ENCODE data around the gene CLEC4C.
"Not testable (repeated sequence)": the region's sequence is repeated elsewhere in the genome, so short reads cannot be mapped to it uniquely, and the experiment has no call there.

The CLEC4C gene, protein sequence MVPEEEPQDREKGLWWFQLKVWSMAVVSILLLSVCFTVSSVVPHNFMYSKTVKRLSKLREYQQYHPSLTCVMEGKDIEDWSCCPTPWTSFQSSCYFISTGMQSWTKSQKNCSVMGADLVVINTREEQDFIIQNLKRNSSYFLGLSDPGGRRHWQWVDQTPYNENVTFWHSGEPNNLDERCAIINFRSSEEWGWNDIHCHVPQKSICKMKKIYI

DNA sequence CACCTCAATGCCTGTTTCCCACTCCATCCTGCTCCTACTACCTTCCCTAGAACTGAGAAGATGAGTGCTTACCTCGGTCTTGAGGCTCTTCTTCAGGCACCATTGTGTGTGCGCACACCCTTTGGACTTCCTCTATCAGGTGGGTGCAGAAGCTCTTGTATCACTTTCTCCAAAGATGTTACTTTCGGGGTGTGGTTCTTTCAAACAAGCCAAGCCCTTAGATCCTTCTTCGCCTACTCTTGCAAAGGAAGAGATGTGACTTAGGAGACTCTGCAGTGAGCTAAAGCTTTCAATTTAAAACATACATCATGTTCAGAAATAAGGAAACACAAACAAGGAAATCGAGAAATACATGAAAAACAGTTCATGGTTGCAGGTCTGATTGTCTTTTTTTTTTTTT is at the start of gene CLEC4C:
Gene CLEC4C (minus strand): TSS at position 130 of the 400 bp plus-strand sequence. CDS start 27 bp downstream, at position 103.
- DNase-seq (ENCODE audit: low spot score) = no peak

DNA sequence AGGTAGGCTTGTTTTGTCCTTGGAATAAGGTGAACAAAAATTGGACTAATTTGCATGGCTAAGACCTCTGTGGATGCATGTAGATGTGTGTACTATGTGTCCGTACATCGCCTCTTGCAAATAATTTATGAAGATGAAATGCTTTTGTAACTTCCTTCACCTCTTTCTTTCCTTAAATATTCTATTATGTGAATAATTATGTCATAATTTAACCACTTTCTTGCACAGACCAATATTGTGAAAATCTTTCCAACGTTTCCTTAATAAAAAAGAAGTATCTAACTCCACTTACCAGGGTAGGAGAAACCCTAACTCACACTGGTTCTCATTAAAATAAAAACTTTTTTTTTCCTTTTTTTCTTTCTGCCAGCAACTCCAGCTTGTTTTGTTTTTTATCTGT is 46.0 kb upstream of the CLEC4C start:
- DNase-seq (ENCODE audit: low spot score) = no peak

DNA sequence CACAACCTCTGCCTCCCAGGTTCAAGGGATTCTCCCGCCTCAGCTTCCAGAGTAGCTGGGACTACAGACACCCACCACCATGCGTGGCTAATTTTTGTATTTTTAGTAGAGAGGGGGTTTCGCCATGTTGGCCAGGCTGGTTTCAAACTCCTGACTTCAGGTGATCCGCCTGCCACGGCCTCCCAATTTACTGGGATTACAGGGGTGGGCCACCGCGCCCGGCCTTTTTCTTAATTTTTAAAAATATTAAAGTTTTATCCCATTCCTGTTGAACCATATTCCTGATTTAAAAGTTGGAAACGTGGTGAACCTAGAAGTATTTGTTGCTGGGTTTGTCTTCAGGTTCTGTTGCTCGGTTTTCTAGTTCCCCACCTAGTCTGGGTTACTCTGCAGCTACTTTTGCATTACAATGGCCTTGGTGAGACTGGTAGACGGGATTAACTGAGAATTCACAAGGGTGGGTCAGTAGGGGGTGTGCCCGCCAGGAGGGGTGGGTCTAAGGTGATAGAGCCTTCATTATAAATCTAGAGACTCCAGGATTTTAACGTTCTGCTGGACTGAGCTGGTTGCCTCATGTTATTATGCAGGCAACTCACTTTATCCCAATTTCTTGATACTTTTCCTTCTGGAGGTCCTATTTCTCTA is 41.8 kb upstream of the CLEC4C start, which contains the start of gene NANOG:
Gene NANOG (plus strand): TSS at position 519 of the 645 bp plus-strand sequence. CDS start 213 bp downstream, outside the sequence.
- not testable (repeated sequence) for DNase-seq (ENCODE audit: low spot score)

- DNase-seq (ENCODE audit: low spot score) = no peak
Measured at GRCh38 chr12:7788294-7788660, 41.1 kb upstream of the CLEC4C start.

- DNase-seq (ENCODE audit: low spot score) = no peak
Measured at GRCh38 chr12:7787574-7788293, 40.6 kb upstream of the CLEC4C start.

- DNase-seq (ENCODE audit: low spot score) = no peak
Measured at GRCh38 chr12:7784701-7785100, 37.5 kb upstream of the CLEC4C start.

DNA sequence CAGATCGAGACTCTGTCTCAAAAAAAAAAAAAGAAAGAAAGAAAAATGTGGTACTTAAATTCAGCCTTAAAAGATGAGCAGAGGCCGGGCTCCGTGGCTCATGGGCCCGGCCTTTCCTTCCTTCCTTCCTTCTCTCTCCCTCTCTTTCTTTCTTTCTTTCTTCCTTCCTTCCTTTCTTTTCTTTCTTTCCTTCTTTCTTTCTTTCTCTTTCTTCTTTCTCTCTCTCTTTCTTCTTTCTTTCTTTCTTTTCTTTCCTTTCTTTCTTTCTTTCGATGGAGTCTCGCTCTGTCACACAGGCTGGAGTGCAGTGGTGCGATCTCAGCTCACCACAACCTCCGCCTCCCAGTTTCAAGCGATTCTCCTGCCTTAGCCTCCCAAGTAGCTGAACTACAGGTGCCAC is 36.3 kb upstream of the CLEC4C start:
- not testable (repeated sequence) for DNase-seq (ENCODE audit: low spot score)

GRCh38 chr12:7782055-7782454 is 34.9 kb upstream of the CLEC4C start:
- DNase-seq (ENCODE audit: low spot score) = no peak

DNA sequence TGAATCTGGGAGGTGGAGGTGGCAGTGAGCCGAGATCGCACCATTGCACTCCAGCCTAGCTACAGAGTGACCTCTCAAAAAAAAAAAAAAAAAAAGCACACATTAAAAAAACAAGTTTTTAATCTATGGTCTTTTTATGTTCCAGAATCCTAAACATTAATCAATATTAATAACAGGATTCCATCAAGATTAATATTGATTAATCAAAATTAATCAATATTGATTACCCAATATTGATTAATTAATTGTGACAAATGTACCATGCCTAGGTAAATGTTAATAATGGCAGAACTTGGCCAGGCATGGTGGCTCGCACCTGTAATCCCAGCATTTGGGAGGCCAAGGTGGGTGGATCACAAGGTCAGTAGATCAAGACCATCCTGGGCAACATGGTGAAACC is 34.1 kb upstream of the CLEC4C start:
- no peak for DNase-seq (ENCODE audit: low spot score)

DNA sequence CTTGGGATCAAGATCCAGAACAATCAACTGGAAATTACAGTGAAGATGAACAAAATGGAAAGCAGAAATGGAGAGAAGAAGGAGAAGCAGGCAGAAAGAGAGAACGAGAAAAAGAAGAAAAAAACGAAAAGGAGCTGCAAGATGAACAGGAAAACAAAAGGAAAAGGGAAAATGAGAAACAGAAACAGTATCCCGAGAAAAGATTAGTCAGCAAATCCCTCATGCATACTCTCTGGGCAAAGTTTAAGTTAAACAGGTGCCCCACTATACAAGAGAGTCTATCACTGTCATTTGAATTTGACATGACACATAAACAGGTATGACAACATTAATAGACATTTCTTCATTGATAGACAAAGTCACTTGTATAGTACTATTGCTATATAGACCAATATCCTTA is 22.8 kb upstream of the CLEC4C start:
- DNase-seq (ENCODE audit: low spot score) = no peak

DNA sequence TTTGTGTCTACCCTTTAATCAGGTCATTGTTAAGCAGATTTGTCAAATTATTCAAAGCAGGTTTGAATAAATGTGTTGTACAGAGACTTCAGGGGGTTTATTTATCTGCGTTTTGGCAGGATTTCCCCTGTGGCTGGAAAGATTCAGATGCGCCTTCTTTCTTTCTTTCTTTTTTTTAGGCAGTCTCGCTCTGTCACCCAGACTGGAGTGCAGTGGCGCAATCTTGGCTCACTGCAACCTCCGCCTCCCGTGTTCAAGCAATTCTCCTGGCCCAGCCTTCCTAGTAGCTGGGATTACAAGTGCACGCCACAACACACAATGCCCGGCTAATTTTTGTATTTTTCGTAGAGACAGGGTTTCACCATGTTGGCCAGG is 11.6 kb upstream of the CLEC4C start:
- no peak for DNase-seq (ENCODE audit: low spot score)

GRCh38 chr12:7756993-7757392 is 9.8 kb upstream of the CLEC4C start:
- no peak for DNase-seq (ENCODE audit: low spot score)

DNA sequence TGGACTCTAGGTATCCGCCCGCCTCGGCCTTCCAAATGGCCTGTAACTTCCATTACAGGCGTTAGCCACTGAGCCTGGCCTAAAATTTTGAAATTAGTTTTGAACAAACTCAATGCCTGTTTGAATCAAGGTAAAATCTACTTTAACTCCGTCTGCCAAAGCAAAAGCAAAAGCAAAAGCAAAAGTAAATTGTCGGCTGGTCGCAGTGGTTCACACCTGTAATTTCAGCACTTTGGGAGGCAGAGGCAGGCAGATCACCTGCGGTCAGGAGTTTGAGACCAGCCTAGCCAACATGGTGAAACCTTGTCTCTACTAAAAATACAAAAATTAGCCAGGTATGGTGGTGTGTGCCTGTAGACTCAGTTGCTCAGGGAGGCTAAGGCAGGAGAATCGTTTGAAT is 8.5 kb upstream of the CLEC4C start:
- DNase-seq (ENCODE audit: low spot score) = not testable (repeated sequence)

DNA sequence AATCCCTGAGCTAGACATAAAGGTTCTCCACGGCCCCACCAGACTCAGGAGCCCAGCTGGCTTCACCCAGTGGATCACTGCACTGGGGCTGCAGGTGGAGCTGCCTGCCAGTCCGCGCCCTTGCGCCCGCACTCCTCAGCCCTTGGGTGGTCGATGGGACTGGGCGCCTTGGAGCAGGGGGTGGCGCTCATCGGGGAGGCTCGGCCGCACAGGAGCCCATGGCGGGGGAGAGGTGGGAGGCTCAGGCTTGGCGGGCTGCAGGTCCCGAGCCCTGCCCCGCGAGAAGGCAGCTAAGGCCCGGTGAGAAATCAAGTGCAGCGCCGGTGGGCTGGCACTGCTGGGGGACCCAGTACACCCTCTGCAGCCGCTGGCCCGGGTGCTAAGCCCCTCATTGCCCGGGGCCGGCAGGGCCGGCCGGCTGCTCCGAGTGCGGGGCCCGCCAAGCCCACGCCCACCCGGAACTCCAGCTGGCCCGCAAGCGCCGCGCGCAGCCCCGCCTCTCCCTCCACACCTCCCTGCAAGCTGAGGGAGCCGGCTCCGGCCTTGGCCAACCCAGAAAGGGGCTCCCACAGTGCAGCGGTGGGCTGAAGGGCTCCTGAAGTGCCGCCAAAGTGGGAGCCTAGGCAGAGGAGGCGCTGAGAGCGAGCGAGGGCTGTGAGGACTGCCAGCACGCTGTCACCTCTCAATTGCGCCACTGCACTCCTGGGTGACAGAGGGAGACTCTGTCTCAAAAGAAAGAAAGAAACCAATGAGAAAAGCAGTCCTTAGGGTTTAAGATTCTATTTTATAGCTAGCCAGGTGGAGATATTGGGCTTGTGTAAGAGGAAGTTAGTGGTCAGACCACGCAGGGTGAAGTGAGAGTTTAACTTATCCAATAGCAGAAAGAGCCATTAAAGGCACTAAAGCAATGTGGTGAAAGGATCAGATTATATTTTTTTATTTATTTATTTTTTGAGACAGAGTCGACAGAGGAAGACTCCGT is 5.1 kb upstream of the CLEC4C start:
- DNase-seq (ENCODE audit: low spot score) = not testable (repeated sequence)

- DNase-seq (ENCODE audit: low spot score) = no peak
Measured at GRCh38 chr12:7751394-7751793, 4.2 kb upstream of the CLEC4C start.

- DNase-seq (ENCODE audit: low spot score) = no peak
Measured at GRCh38 chr12:7750350-7750749, 3.2 kb upstream of the CLEC4C start.

GRCh38 chr12:7749442-7749841 is 2.3 kb upstream of the CLEC4C start:
- DNase-seq (ENCODE audit: low spot score) = no peak

DNA sequence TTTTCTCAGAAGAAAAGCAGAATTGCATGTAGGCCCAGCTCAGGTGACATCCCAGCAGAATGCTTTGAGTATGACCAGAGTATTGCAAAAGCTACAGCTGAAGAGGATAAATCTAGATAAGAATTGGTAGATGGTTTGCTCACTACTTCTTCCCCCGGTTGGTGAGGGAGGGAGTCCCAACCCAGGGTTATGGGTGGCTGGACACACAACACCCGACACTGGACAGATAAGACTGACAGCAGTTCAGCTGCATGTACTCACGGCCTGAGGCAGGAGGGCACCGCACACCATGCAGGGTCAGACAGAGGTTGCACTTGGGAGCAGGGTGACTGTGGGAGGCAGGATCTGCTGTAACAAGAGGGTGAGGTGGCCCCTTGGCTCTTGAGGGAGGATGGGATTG is 1.7 kb upstream of the CLEC4C start:
- no peak for DNase-seq (ENCODE audit: low spot score)

DNA sequence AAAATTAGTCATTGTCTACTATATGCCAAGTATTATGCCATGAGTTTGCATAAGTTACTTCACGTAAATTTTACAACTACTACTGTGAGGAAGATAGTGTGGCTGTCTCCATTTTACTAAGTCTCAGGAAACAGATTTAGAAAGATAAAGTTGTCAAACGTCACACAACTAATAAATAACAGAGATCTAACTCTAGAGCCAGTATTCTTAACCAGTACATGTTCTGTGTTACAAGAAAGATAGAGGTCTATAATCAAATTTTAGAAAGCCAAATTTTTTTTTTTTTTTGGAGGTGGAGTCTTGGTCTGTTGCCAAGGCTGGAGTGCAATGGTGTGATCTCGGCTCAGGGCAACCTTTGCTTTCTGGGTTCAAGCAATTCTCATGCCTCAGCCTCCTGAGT is 14.2 kb downstream of the CLEC4C start:
- no peak for DNase-seq (ENCODE audit: low spot score)

DNA sequence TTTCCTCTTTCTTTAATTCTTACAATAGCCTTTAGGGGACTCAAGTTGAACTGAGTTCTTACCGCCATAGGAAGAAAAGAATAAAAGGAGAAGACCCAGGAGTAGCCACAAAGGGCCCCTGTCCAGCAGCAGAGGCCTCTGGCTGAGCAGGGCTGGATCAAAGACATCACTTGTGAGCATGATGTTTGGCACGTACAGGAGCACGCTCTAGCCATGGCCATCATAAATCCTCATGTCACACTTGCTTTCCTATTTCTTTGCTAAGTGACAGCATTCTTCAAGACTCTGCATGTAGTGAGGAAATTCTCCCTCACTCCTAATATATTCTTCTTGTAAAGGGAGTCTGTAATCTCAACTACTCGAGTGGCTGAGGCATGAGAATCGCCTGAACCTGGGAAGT is 15.7 kb downstream of the CLEC4C start:
- no peak for DNase-seq (ENCODE audit: low spot score)

DNA sequence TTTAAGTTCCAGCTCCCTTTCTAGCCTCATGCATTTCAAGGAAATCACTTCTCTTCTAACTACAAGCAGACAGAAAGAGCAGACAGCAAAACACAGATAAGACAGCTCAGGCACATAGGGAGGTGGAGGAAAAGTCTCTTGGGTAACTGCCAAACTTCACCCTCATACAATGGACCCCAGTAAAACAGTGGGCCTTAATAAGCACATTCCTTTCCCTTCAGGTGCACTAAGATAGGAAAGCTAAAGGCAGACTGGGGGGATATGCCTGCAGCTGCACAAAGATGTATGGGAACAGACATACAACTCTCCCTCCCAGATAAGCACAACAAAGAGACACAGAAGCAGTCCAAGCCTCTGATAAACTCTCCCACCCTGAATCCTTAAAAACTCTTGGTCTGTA is 16.2 kb downstream of the CLEC4C start:
- not testable (repeated sequence) for DNase-seq (ENCODE audit: low spot score)

GRCh38 chr12:7729746-7730145 is 17.4 kb downstream of the CLEC4C start:
- DNase-seq (ENCODE audit: low spot score) = no peak

Data from kidney tubule cell (primary cell).